Osteocyte (in vitro differentiated cells): ENCODE results near the gene CDH23. TPM values are rescaled to one million over a fixed set of nuclear protein-coding genes. Genes with fewer than 3 reads are reported as not detected.
"Not testable (repeated sequence)": the region's sequence is repeated elsewhere in the genome, so short reads cannot be mapped to it uniquely, and the experiment has no call there.

ENCODE experiments used
- DNase-seq: peaks from one replicate; pipeline ENCODE4 v3.0.0; 2021; ENCODE audit warnings: mixed read lengths; ENCODE audit not compliant: unreplicated experiment; ENCODE audit errors: extremely low spot score
- H3K27ac Mint-ChIP-seq: one replicate; pipeline ENCODE4 v1.8.0; 2021; ENCODE audit warnings: mild to moderate bottlenecking, mixed read lengths; ENCODE audit not compliant: unreplicated experiment
- H3K27me3 Mint-ChIP-seq: one replicate; pipeline ENCODE4 v1.8.0; 2021; ENCODE audit warnings: mixed read lengths; ENCODE audit not compliant: unreplicated experiment
- H3K36me3 Mint-ChIP-seq: one replicate; pipeline ENCODE4 v1.8.0; 2021; ENCODE audit warnings: mixed read lengths; ENCODE audit not compliant: unreplicated experiment
- H3K4me1 Mint-ChIP-seq: one replicate; pipeline ENCODE4 v1.8.0; 2021; ENCODE audit warnings: mixed read lengths; ENCODE audit not compliant: unreplicated experiment
- H3K4me3 Mint-ChIP-seq: one replicate; pipeline ENCODE4 v1.8.0; 2021; ENCODE audit warnings: mild to moderate bottlenecking, moderate library complexity, mixed read lengths; ENCODE audit not compliant: unreplicated experiment
- H3K9me3 Mint-ChIP-seq: one replicate; pipeline ENCODE4 v1.8.0; 2021; ENCODE audit warnings: mixed read lengths; ENCODE audit not compliant: unreplicated experiment
- CTCF ChIP-seq: fragments of 200-600 bp; sonication (generic); IDR thresholded peaks from 2 replicates; pipeline ENCODE4 v1.5.0; 2021; ENCODE audit warnings: antibody characterized with exemption, mild to moderate bottlenecking, moderate library complexity
- total RNA-seq: library from RNA; stranded (reverse); gene quantifications from 2 replicates; pipeline ENCODE4 v1.2.1, GENCODE V29; 2021

Gene CDH23
- total RNA-seq, 1 donor from 2014 or later, result not detected

- H3K36me3 Mint-ChIP-seq, result peaks cover 5% of the 10 kb centered on the region
- H3K27ac Mint-ChIP-seq, result no peak overlapping the region
- no peak for TF ChIP-seq CTCF
- H3K4me1 Mint-ChIP-seq, result no peaks in the 10 kb centered on the region
- DNase-seq, result no peak
- H3K27me3 Mint-ChIP-seq, result no peaks in the 10 kb centered on the region
- H3K4me3 Mint-ChIP-seq, result no peak overlapping the region
- H3K9me3 Mint-ChIP-seq, result no peaks in the 10 kb centered on the region
These were observed 38.9 kb upstream of the CDH23 start for GRCh38 chr10:71357792-71358265.

DNA sequence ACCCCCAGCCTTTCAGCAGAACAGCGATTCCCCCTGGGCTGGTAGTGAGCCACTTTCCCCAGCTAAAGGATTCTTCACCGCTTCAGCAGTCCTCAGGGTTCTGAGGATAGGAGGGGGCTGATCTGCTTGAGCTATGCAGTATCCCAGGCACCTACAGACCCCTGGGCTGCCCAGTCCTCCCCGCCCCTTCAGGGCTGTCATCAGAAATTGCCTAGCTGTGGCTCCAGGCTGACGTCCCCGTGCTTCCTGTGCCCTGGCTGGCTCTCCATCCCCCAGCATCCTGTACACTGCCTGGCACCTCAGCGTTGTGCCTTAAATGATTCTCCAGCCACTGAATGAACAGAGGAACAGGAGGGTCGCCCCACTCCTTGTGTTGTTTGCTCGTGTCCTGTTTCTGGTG, 38.4 kb upstream of the CDH23 start:
- no peak overlapping the region for H3K4me3 Mint-ChIP-seq
- no peaks in the 10 kb centered on the region for H3K9me3 Mint-ChIP-seq
- no peak for DNase-seq
- no peak overlapping the region for H3K27ac Mint-ChIP-seq
- TF ChIP-seq CTCF, result no peak
- H3K36me3 Mint-ChIP-seq, result peaks cover 5% of the 10 kb centered on the region
- no peaks in the 10 kb centered on the region for H3K4me1 Mint-ChIP-seq
- H3K27me3 Mint-ChIP-seq, result no peaks in the 10 kb centered on the region

- not testable (repeated sequence) for H3K27me3 Mint-ChIP-seq, H3K4me1 Mint-ChIP-seq, DNase-seq, H3K4me3 Mint-ChIP-seq, H3K9me3 Mint-ChIP-seq, H3K36me3 Mint-ChIP-seq, H3K27ac Mint-ChIP-seq
These were observed 37.8 kb upstream of the CDH23 start for GRCh38 chr10:71358906-71359305.

- Mint-ChIP-seq H3K9me3 (no peaks in the 10 kb centered on the region), H3K36me3 (peaks cover 5% of the 10 kb centered on the region), H3K27ac (no peak overlapping the region), H3K4me3 (no peak overlapping the region), H3K4me1 (peaks cover 3% of the 10 kb centered on the region), H3K27me3 (no peaks in the 10 kb centered on the region)
- no peak for DNase-seq
- TF ChIP-seq CTCF, result no peak
These were observed 37.2 kb upstream of the CDH23 start for GRCh38 chr10:71359364-71360046.

GRCh38 chr10:71360735-71361134, 36.0 kb upstream of the CDH23 start:
- H3K9me3 Mint-ChIP-seq, result no peaks in the 10 kb centered on the region
- no peak for DNase-seq
- H3K4me3 Mint-ChIP-seq, result no peak overlapping the region
- no peak overlapping the region for H3K27ac Mint-ChIP-seq
- H3K4me1 Mint-ChIP-seq, result peaks cover 4% of the 10 kb centered on the region
- H3K36me3 Mint-ChIP-seq, result peaks cover 5% of the 10 kb centered on the region
- TF ChIP-seq CTCF, result no peak
- no peaks in the 10 kb centered on the region for H3K27me3 Mint-ChIP-seq
